AG09319 (cell line): Measurements from ENCODE around the gene FREM1.

Source experiments
- DNase-seq: peaks from one replicate; pipeline ENCODE4 v3.0.0-alpha.2; 2010; ENCODE audit warnings: low read depth; ENCODE audit errors: extremely low read depth
- TF ChIP-seq, protein P1 (sequence below): IDR thresholded peaks from 2 replicates; pipeline ENCODE4 v1.5.1; 2011; ENCODE audit warnings: low read depth, mild to moderate bottlenecking, inconsistent platforms, low read length, moderate library complexity

The FREM1 gene

DNA sequence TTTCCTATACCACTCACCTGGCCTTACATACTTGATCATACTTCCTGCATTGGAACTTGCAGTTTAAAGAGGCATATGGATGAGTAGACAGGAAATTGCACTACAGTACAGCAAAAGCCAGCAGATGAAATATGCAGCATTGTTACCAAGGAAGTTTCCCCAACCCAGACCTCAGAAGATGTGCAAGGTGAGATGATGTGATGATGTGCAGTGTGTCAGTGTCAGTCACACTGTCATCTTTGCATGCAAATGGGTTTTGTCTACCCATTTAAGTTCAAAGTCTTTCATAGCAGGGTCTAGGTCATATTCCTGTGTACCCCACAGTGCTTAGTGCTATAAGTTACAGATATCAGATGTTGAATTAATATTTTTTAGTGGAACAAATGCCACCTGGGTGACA, 98.4 kb downstream of the FREM1 start:
- DNase-seq = no peak
- TF ChIP-seq, protein P1, sequence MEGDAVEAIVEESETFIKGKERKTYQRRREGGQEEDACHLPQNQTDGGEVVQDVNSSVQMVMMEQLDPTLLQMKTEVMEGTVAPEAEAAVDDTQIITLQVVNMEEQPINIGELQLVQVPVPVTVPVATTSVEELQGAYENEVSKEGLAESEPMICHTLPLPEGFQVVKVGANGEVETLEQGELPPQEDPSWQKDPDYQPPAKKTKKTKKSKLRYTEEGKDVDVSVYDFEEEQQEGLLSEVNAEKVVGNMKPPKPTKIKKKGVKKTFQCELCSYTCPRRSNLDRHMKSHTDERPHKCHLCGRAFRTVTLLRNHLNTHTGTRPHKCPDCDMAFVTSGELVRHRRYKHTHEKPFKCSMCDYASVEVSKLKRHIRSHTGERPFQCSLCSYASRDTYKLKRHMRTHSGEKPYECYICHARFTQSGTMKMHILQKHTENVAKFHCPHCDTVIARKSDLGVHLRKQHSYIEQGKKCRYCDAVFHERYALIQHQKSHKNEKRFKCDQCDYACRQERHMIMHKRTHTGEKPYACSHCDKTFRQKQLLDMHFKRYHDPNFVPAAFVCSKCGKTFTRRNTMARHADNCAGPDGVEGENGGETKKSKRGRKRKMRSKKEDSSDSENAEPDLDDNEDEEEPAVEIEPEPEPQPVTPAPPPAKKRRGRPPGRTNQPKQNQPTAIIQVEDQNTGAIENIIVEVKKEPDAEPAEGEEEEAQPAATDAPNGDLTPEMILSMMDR = no peak

DNA sequence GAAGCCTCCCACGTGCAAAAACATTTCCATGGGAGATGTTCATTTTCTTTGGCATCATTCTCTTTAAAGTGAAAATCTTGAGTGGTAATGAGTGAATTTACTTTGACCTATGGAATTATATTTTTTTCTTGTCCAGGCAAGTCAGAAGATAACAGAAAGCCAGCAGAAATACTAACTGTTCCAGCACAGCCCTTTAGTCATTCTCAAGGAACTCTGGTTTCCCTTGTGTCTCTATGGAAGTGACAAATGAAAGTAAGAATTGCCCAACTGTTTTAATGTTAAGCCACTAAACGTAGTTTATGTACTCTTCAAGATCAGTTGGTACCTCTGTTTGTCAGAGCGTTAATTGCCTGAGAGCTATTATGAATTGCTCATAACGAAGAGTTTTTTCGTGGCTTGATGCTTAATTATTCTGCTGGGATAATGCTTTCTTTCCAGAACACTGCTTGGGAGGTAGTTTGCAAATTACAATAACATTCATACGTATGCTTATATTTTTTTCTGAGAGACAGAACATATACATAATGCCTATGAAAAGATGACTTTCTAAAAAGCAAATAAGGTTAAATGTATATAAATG, 103.2 kb downstream of the FREM1 start:
- DNase-seq = no peak
- TF ChIP-seq, protein P1 = no peak

DNA sequence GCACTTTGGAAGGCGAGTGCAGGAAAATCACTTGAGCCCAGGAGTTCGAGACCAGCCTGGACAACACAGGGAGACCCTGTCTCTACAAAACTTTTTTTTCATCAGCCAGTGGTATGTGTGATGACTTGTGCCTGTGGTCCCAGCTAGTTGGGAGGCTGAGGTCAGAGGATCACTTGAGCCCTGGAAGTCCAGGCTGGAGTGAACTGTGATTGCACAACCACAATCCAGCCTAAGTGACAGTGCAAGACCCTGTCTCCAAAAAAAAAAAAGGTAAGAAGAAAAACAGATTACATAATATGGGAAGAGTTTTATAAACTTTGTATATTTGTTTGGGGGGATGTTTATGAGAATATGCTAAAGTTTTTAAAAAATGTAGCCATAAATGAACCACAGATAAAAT, 111.2 kb downstream of the FREM1 start:
- TF ChIP-seq, protein P1 = no peak

DNA sequence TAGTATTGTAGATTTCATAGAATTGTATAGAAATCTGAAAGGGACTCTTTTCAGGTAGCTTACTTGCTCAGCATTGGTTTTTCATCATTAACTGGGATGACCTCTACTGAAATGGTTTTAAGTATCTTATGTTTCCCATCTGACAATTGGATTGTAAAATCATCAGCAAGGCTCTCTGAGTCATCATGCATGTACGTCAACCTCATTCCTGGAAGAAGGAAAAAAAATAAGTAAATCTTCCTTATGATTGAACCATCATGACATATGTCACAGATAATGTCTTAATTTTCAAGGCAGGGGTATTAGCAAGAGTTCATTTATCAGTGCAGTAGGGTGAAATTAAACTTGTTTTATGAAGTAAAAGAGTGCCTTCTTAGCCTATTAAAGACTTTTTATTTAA, 112.8 kb downstream of the FREM1 start:
- DNase-seq = no peak
- TF ChIP-seq, protein P1 = no peak

More for the DNA sequence above, 111.2 kb downstream of the FREM1 start:
- DNase-seq = no peak

DNA sequence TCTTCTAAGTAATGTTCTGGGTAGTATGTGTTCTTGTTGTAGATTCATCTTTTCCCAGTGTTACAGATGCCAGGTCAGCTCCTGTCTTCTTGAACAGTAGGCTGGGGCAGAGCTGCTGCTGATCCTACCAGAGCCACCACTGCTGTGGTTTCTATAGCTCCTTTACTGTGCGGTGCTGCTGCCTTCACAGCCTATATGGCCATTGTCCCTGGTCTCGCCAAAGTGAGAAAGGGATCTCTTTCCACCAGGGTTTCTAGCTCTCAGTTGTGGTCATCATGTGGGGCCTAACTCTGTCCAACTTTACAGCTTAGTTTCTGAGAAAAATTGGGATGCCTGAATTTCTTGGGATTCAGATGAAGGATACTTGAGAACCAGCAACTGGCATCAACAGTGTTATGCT, 116.8 kb downstream of the FREM1 start:
- TF ChIP-seq, protein P1 = no peak
- no peak for DNase-seq

DNA sequence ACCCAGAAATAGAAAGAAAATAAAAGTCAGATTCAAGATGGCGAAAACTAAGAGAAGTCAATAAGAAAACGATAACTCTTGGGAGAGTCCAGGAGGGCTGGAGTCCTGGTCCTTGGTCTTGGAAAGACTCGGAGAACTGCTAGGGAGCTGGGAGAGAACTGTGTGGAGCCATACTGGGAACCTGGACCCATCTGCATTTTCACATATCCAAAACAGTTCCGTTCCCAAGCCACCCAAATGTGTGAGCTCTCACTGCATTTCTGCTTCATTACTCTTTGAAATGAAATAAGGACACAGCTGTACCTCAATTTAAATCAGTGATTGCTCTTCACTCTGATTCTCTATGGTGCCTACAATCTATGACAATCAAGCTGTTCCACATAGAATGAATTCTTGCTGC, 119.6 kb downstream of the FREM1 start:
- no peak for DNase-seq
- TF ChIP-seq, protein P1 = no peak

DNA sequence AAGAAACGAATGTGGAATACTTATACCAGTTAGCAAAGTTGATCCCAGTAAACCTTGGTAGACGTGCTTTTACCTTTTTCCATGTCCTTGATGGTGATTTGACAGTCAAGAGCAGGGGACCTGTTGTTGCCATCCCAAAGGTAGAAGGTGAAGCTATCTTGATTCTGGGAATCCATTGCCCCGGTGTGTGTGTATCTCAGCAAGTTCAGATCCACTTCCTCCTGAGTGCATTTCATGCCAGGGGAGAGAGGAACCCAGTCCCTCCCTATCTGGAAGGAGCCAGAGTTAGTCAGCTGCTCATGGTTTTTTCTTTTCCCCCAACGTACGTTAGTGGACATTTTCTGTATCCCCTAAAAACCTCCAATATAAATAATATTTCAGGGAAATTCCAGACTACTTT, 121.4 kb downstream of the FREM1 start:
- TF ChIP-seq, protein P1 = no peak

More for the DNA sequence above, 121.4 kb downstream of the FREM1 start:
- DNase-seq = no peak
